H1 (cell line): ENCODE data around the gene NEU4. TPM values are rescaled to one million over a fixed set of nuclear protein-coding genes. Genes with fewer than 3 reads are reported as not detected.

ENCODE experiments used
- CTCF ChIA-PET: fragments of 300-600 bp; sonication (Branson Sonifier 250); formaldehyde crosslinking; loops from one replicate; lab custom pipeline; 2021; ENCODE audit not compliant: partially characterized antibody; lab: Charles Lee
- POLR2A ChIA-PET: fragments of 300-600 bp; sonication (Branson Sonifier 250); formaldehyde crosslinking; loops from one replicate; lab custom pipeline; 2021; ENCODE audit warnings: inconsistent platforms; ENCODE audit not compliant: partially characterized antibody; lab: Charles Lee
- DNase-seq, 2 experiments: peaks; one replicate each; pipeline versions ENCODE4 v3.0.0 to v3.0.0-alpha.2; 2010 to 2022; ENCODE audit warnings: low spot score in 2 of 2, low read depth in 1 of 2, mixed read lengths in 1 of 2
- FAIRE-seq: peaks from 2 replicates; lab custom pipeline; 2011; peaks lifted over from hg19 to GRCh38; lab: Jason Lieb, UNC
- H2AFZ ChIP-seq: 2 replicates; pipeline ENCODE4 v1.8.1; 2012; ENCODE audit warnings: low read length, inconsistent platforms
- H2AK5ac ChIP-seq: 2 replicates; pipeline ENCODE4 v1.6.1; 2013; ENCODE audit warnings: low read depth, low read length
- H2BK120ac ChIP-seq: replicated peaks from 2 replicates; pipeline ENCODE3; 2013; ENCODE audit warnings: low read depth, low read length, inconsistent platforms
- H2BK12ac ChIP-seq: 2 replicates; pipeline ENCODE4 v1.6.1; 2013; ENCODE audit warnings: low read depth, low read length
- H2BK15ac ChIP-seq: 2 replicates; pipeline ENCODE4 v1.6.1; 2013; ENCODE audit warnings: low read length
- H2BK20ac ChIP-seq: 2 replicates; pipeline ENCODE4 v1.6.1; 2013; ENCODE audit warnings: low read length
- H2BK5ac ChIP-seq: 2 replicates; pipeline ENCODE4 v1.6.1; 2013; ENCODE audit warnings: low read depth, low read length
- H3K14ac ChIP-seq: 2 replicates; pipeline ENCODE4 v1.6.1; 2013; ENCODE audit warnings: inconsistent platforms; ENCODE audit not compliant: insufficient read length
- H3K18ac ChIP-seq: 2 replicates; pipeline ENCODE4 v1.6.1; 2013; ENCODE audit warnings: low read length; ENCODE audit errors: extremely low read depth
- H3K23ac ChIP-seq: 2 replicates; pipeline ENCODE4 v1.6.1; 2013; ENCODE audit warnings: inconsistent platforms; ENCODE audit not compliant: insufficient read length
- H3K23me2 ChIP-seq: 2 replicates; pipeline ENCODE4 v1.6.1; 2013; ENCODE audit warnings: low read depth, low read length
- H3K27ac ChIP-seq: 2 replicates; pipeline ENCODE4 v1.6.1; 2011; ENCODE audit warnings: low read depth, low read length, inconsistent platforms
- H3K27me3 ChIP-seq, 4 experiments: replicated peaks in 1 of 4; 1 replicate in 1 of 4; 2 replicates in 3 of 4; pipeline versions ENCODE4 v1.6.1 to v1.8.1; 2011 to 2013; ENCODE audit warnings: low read length in 3 of 4, mild to moderate bottlenecking in 3 of 4, inconsistent platforms in 2 of 4, mixed read lengths in 2 of 4, moderate library complexity in 1 of 4; ENCODE audit not compliant: control insufficient read depth in 3 of 4, insufficient read depth in 3 of 4; ENCODE audit errors: extremely low read depth in 1 of 4
- H3K36me3 ChIP-seq, 4 experiments: 2 replicates each; pipeline versions ENCODE4 v1.6.1 to v1.8.1; 2011 to 2013; ENCODE audit warnings: mild to moderate bottlenecking in 4 of 4, low read length in 3 of 4, moderate library complexity in 2 of 4, control low read depth in 1 of 4, inconsistent platforms in 1 of 4; ENCODE audit not compliant: insufficient read depth in 4 of 4, control insufficient read depth in 2 of 4
- H3K4ac ChIP-seq: replicated peaks from 2 replicates; pipeline ENCODE3; 2013; ENCODE audit warnings: low read length, low read depth, mixed read lengths, inconsistent platforms; ENCODE audit not compliant: insufficient read length
- H3K4me1 ChIP-seq, 4 experiments: replicated peaks in 1 of 4; 1 replicate in 1 of 4; 2 replicates in 3 of 4; pipeline versions ENCODE4 v1.6.1 to v1.8.1; 2011 to 2013; ENCODE audit warnings: low read length in 3 of 4, inconsistent platforms in 2 of 4, mixed read lengths in 1 of 4; ENCODE audit not compliant: insufficient read depth in 4 of 4, control insufficient read depth in 3 of 4
- H3K4me2 ChIP-seq, 2 experiments: 2 replicates each; pipeline versions ENCODE4 v1.6.1 to v1.8.1; 2011 to 2013; ENCODE audit warnings: low read depth in 2 of 2, low read length in 2 of 2, control low read depth in 1 of 2, inconsistent platforms in 1 of 2, mild to moderate bottlenecking in 1 of 2; ENCODE audit not compliant: insufficient read depth in 1 of 2
- H3K4me3 ChIP-seq, 4 experiments: fragments of 200-600, 300-600 bp in 1 of 4; sonication (generic), shearing (Covaris generic), sonication (Bioruptor Twin) in 1 of 4; 2 replicates each; pipeline versions ENCODE4 v1.5.1 to v1.8.1; 2011 to 2016; ENCODE audit warnings: low read length in 4 of 4, low read depth in 3 of 4, control low read depth in 2 of 4, inconsistent platforms in 2 of 4, mild to moderate bottlenecking in 2 of 4, mixed read lengths in 1 of 4, moderate library complexity in 1 of 4; ENCODE audit not compliant: insufficient read depth in 2 of 4; ENCODE audit errors: extremely low read depth in 1 of 4
- H3K56ac ChIP-seq: replicated peaks from 2 replicates; pipeline ENCODE3; 2013; ENCODE audit warnings: low read depth, mild to moderate bottlenecking, mixed read lengths, low read length, inconsistent platforms; ENCODE audit not compliant: insufficient read length
- H3K79me1 ChIP-seq: 2 replicates; pipeline ENCODE4 v1.6.1; 2013; ENCODE audit warnings: low read depth, low read length, control low read depth
- H3K79me2 ChIP-seq, 2 experiments: 2 replicates each; pipeline versions ENCODE4 v1.6.1 to v1.8.1; 2012 to 2013; ENCODE audit warnings: low read length in 2 of 2, mild to moderate bottlenecking in 2 of 2, inconsistent platforms in 1 of 2; ENCODE audit not compliant: insufficient read depth in 2 of 2, control insufficient read depth in 1 of 2
- H3K9ac ChIP-seq, 4 experiments: replicated peaks in 1 of 4; 1 replicate in 1 of 4; 2 replicates in 3 of 4; pipeline versions ENCODE4 v1.6.1 to v1.8.1; 2011 to 2013; ENCODE audit warnings: low read depth in 3 of 4, low read length in 3 of 4, control low read depth in 2 of 4, mild to moderate bottlenecking in 2 of 4, moderate library complexity in 2 of 4, inconsistent platforms in 1 of 4; ENCODE audit errors: extremely low read depth in 1 of 4
- H3K9me3 ChIP-seq, 2 experiments: 2 replicates each; pipeline versions ENCODE4 v1.6.1 to v1.8.1; 2012 to 2013; ENCODE audit warnings: mild to moderate bottlenecking in 2 of 2, moderate library complexity in 2 of 2, control low read depth in 1 of 2, inconsistent platforms in 1 of 2, low read depth in 1 of 2, low read length in 1 of 2, mixed read lengths in 1 of 2; ENCODE audit not compliant: insufficient read depth in 2 of 2
- H4K20me1 ChIP-seq, 2 experiments: replicated peaks in 1 of 2; 2 replicates each; pipeline versions ENCODE3 to v1.8.1; 2011 to 2013; ENCODE audit warnings: inconsistent platforms in 2 of 2, low read length in 2 of 2, mild to moderate bottlenecking in 1 of 2; ENCODE audit not compliant: insufficient read depth in 2 of 2, control insufficient read depth in 1 of 2
- H4K5ac ChIP-seq: 2 replicates; pipeline ENCODE4 v1.6.1; 2013; ENCODE audit warnings: low read length, low read depth, mixed read lengths, inconsistent platforms; ENCODE audit not compliant: insufficient read length
- H4K8ac ChIP-seq: 2 replicates; pipeline ENCODE4 v1.8.0; 2013; ENCODE audit warnings: mild to moderate bottlenecking, moderate library complexity, low read length, inconsistent platforms; ENCODE audit not compliant: insufficient read depth; ENCODE audit errors: extremely low read depth
- H4K91ac ChIP-seq: replicated peaks from 2 replicates; pipeline ENCODE3; 2013; ENCODE audit warnings: low read length, mixed read lengths, inconsistent platforms; ENCODE audit not compliant: insufficient read length
- ATF2 ChIP-seq: IDR thresholded peaks from 2 replicates; pipeline ENCODE4 v1.6.1; 2012; ENCODE audit warnings: low read length, inconsistent platforms
- BCL11A ChIP-seq, 2 experiments: IDR thresholded peaks; one replicate each; pipeline ENCODE4 v1.6.1; 2011; ENCODE audit warnings: low read depth in 2 of 2, low read length in 2 of 2, mild to moderate bottlenecking in 2 of 2
- CREB1 ChIP-seq: IDR thresholded peaks from 2 replicates; pipeline ENCODE4 v1.6.1; 2012; ENCODE audit warnings: inconsistent platforms
- E2F6 ChIP-seq: IDR thresholded peaks from 2 replicates; pipeline ENCODE4 v1.6.1; 2012; ENCODE audit warnings: inconsistent platforms
- EZH2 ChIP-seq: fragments of 200-600 bp; sonication (generic); IDR thresholded peaks from 2 replicates; pipeline ENCODE4 v1.7.1; 2012; ENCODE audit warnings: low read depth, mild to moderate bottlenecking, moderate library complexity, low read length, inconsistent platforms; ENCODE audit not compliant: severe bottlenecking
- HDAC6 ChIP-seq: IDR thresholded peaks from one replicate; pipeline ENCODE4 v1.7.1; 2012; ENCODE audit warnings: low read depth, mild to moderate bottlenecking, inconsistent platforms, low read length, moderate library complexity
- SIN3A ChIP-seq, 2 experiments: IDR thresholded peaks in 1 of 2; conservative IDR thresholded peaks in 1 of 2; 2 replicates each; pipeline ENCODE4 v1.6.1; 2011 to 2012; ENCODE audit warnings: low read length in 2 of 2, improper control_type of control experiment in 1 of 2, low read depth in 1 of 2, mild to moderate bottlenecking in 1 of 2
- SP4 ChIP-seq: IDR thresholded peaks from 2 replicates; pipeline ENCODE4 v1.6.1; 2012; ENCODE audit warnings: low read length, inconsistent platforms
- WGBS, 2 experiments: shearing (Covaris generic) in 1 of 2; methylation state at CpG; one replicate each; pipeline versions ENCODE4 v1.1.6 to v1.1.7; 2013 to 2015; ENCODE audit warnings: low lambda C conversion rate in 2 of 2, mixed read lengths in 2 of 2, inconsistent platforms in 1 of 2, low coverage in 1 of 2, missing lambda C conversion rate in 1 of 2; ENCODE audit not compliant: insufficient replicate concordance in 2 of 2, insufficient coverage in 1 of 2, insufficient read length in 1 of 2; ENCODE audit errors: extremely low coverage in 1 of 2, missing lambda C conversion rate in 1 of 2; 5-methylcytosine and 5-hydroxymethylcytosine counted together
- polyA plus RNA-seq, 7 experiments: library from polyadenylated mRNA; depleted of rRNA in 3 of 7; stranded (reverse) in 5 of 7; unstranded in 2 of 7; fragments of >200 nt in 5 of 7; fragments of 200-250 nt in 2 of 7; gene quantifications; 1 replicate in 5 of 7; 2 replicates in 1 of 7; 4 replicates in 1 of 7; pipeline versions ENCODE4 v1.2.1 to v1.2.3, GENCODE V29; 2011 to 2013; ENCODE audit warnings: missing spikeins in 2 of 7, mixed read lengths in 2 of 7
- total RNA-seq: library from RNA; stranded (reverse); fragmentation: NEBNext Ultra II Directional; extraction: Animal tissue kit (Norgen Biotek cat#: 25700); gene quantifications from 2 replicates; pipeline ENCODE4 v1.2.1, GENCODE V29; 2021

The NEU4 gene
- total and polyA plus RNA-seq, 2 of the 8 experiments (the other 6 are each of a cell fraction or from before 2014, with no cell fraction given) = 0.32 to 0.50 TPM

GRCh38 chr2:241844831-241845578 is 36.0 kb downstream of the NEU4 start:
- DNase-seq = peak in 1 of 2 experiments; percentile 41
- Histone ChIP-seq H4K91ac (no peak overlapping the region), H3K79me2 (no peaks in the 10 kb centered on the region), H2BK5ac (no peak overlapping the region), H3K9me3 (no peaks in the 10 kb centered on the region), H3K36me3 (no peaks in the 10 kb centered on the region), H2AK5ac (no peak overlapping the region), H3K27me3 (peaks cover 0 to 15% (median 11%) of the 10 kb centered on the region in 4 experiments; a peak in 4 of 7 replicates), H3K23ac (no peak overlapping the region), H3K4me1 (peaks cover 0 to 4% (median 0%) of the 10 kb centered on the region in 4 experiments; a peak in 1 of 7 replicates), H2AFZ (no peak overlapping the region), H3K4me2 (0 out of 4 replicates have a peak overlapping the region, but pooled peaks of 1 of the 2 experiments have one; percentile 40), H3K27ac (no peak overlapping the region), H2BK12ac (no peak overlapping the region), H4K20me1 (no peaks in the 10 kb centered on the region), H3K9ac (no peak overlapping the region), H2BK15ac (no peak overlapping the region), H3K79me1 (no peaks in the 10 kb centered on the region), H3K18ac (no peak overlapping the region), H4K8ac (no peak overlapping the region), H2BK20ac (0 out of 2 replicates have a peak overlapping the region, but pooled peaks have one; percentile 55), H3K4me3 (peak overlapping the region in 1 of 4 experiments; percentile 61; a peak in 1 of 8 replicates), H3K56ac (no peak overlapping the region), H3K23me2 (no peaks in the 10 kb centered on the region; the same call in 1 of the 2 replicates), H2BK120ac (no peak overlapping the region), H3K14ac (no peak overlapping the region), H4K5ac (no peak overlapping the region), H3K4ac (no peak overlapping the region)
- FAIRE-seq = no peak
- WGBS, 2 experiments = 89% methylated on average over 35 of the region's 37 CpGs; no CpG with 5 or more reads in 1 of the 2 experiments
- TF ChIP-seq ATF2 = no peak
- TF ChIP-seq SP4 = no peak
- TF ChIP-seq HDAC6 = no peak
- TF ChIP-seq EZH2 = no peak
- no peak for TF ChIP-seq BCL11A (IDR thresholded peaks at IDR 0.05; ENCODE audit: low read depth in 2 of 2, low read length in 2 of 2)
- TF ChIP-seq SIN3A (conservative IDR thresholded peaks at IDR 0.05 in 1 of 2, IDR thresholded peaks at IDR 0.05 in 1 of 2; ENCODE audit: low read depth in 1 of 2, low read length in 2 of 2) = no peak
- TF ChIP-seq E2F6 = no peak
- TF ChIP-seq CREB1 = no peak
- POLR2A ChIA-PET = interaction anchor here (2.5 kb wide), 1 partner anchor 15 kb away, joined by 6 read pairs; no protein-coding TSS in a partner anchor
- CTCF ChIA-PET = interaction anchor here (1.2 to 2.5 kb wide), 5 partner anchors 9 to 33 kb away, joined by 3 to 8 read pairs (median 3); no protein-coding TSS in a partner anchor
